Measurements from ENCODE around the gene PUS1. TPM values are rescaled to one million over a fixed set of nuclear protein-coding genes. Genes with fewer than 3 reads are reported as not detected.

Gene PUS1
- total and polyA plus RNA-seq, 2 donors (not counting 1 experiment from before 2014, with no cell fraction given): 50.1 to 99.5 TPM

DNA sequence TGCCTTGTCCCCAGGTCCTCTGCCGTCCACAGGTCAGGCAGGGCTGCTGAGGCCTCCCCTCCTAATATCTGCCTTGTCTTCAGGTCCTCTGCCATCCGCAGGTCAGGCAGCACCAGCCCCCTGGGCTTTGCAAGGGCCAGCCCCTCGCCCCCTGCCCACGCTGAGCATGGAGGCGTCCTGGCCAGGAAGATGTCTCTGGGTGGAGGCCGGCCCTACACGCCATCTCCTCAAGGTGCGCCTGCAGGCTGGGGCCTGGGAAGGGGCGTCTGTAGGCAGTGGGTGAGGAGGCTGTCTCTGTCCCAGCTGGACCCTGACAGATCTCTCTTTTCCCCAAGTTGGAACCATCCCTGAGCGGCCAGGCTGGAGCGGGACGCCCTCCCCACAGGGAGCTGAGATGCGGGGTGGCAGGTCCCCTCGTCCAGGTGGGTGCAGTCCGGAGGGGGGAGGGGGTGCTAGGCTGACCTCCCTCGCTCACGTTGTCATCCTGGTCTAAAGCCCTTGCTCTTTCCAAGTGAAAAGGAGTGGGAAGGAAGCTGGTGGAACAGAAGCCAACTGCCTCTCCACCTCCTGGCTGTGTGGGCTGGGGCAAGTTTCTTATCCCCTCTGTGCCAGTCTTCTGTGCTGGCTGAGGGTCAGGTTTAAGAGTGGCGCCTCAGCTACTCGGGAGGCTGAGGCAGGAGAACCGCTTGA lies 13.9 kb upstream of the PUS1 start:
- no peaks in the 10 kb centered on the region for H3K4me1 ChIP-seq (ENCODE audit: control insufficient read depth in 2 of 2, insufficient read depth in 2 of 2, low read length in 2 of 2)
- H3K79me2 ChIP-seq (ENCODE audit: control insufficient read depth, insufficient read depth, low read length): no peaks in the 10 kb centered on the region
- Mint-ChIP-seq H3K27me3 (no peaks in the 10 kb centered on the region), H3K9me3 (ENCODE audit: insufficient read depth) (no peaks in the 10 kb centered on the region), H3K4me3 (no peak overlapping the region), H3K4me1 (no peaks in the 10 kb centered on the region), H3K27ac (no peak overlapping the region)
- H3K9me3 ChIP-seq (ENCODE audit: control extremely low read depth in 1 of 3, control insufficient read depth in 2 of 3, insufficient read depth in 1 of 3, low read length in 2 of 3): no peaks in the 10 kb centered on the region
- ATAC-seq (ENCODE audit: low read depth) (no peak), DNase-seq (no peak)
- intact Hi-C loops (cut with micrococcal nuclease): no loop called here
- peaks cover 22% of the 10 kb centered on the region for H4K20me1 ChIP-seq (ENCODE audit: control insufficient read depth, insufficient read depth, low read length, poor library complexity, severe bottlenecking)
- TF ChIP-seq, protein P1, sequence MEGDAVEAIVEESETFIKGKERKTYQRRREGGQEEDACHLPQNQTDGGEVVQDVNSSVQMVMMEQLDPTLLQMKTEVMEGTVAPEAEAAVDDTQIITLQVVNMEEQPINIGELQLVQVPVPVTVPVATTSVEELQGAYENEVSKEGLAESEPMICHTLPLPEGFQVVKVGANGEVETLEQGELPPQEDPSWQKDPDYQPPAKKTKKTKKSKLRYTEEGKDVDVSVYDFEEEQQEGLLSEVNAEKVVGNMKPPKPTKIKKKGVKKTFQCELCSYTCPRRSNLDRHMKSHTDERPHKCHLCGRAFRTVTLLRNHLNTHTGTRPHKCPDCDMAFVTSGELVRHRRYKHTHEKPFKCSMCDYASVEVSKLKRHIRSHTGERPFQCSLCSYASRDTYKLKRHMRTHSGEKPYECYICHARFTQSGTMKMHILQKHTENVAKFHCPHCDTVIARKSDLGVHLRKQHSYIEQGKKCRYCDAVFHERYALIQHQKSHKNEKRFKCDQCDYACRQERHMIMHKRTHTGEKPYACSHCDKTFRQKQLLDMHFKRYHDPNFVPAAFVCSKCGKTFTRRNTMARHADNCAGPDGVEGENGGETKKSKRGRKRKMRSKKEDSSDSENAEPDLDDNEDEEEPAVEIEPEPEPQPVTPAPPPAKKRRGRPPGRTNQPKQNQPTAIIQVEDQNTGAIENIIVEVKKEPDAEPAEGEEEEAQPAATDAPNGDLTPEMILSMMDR (IDR thresholded peaks at IDR 0.05): no peak
- no peak for TF ChIP-seq EZH2 (IDR thresholded peaks at IDR 0.05; ENCODE audit: borderline replicate concordance, insufficient read depth, low read depth, low read length, poor library complexity, severe bottlenecking)
- no peak overlapping the region for H3K27ac ChIP-seq (ENCODE audit: low read length in 2 of 2)
- 96% methylated on average over 17 of the region's 20 CpGs for WGBS (ENCODE audit: insufficient coverage)
- H3K9ac ChIP-seq (ENCODE audit: low read length): no peak overlapping the region
- H2AFZ ChIP-seq (ENCODE audit: insufficient read depth, low read depth, low read length, poor library complexity, severe bottlenecking): no peak overlapping the region
- CTCF ChIA-PET: no interaction called here
- no peaks in the 10 kb centered on the region for H3K27me3 ChIP-seq (replicated peaks in 1 of 4; ENCODE audit: control extremely low read depth in 1 of 4, control insufficient read depth in 3 of 4, insufficient read depth in 4 of 4, low read length in 3 of 4)
- H3K4me2 ChIP-seq (replicated peaks; ENCODE audit: low read depth, low read length, poor library complexity, severe bottlenecking): no peak overlapping the region
- POLR2A ChIA-PET: no interaction called here
- no peak overlapping the region for H3K4me3 ChIP-seq (ENCODE audit: control extremely low read depth in 1 of 5, extremely low read depth in 1 of 5, insufficient read depth in 1 of 5, low read depth in 2 of 5, low read length in 4 of 5)
- H3K36me3 ChIP-seq (replicated peaks in 1 of 2; ENCODE audit: control extremely low read depth in 1 of 2, control insufficient read depth in 1 of 2, extremely low read depth in 1 of 2, insufficient read depth in 2 of 2, low read length in 1 of 2): peaks cover 0 to 56% of the 10 kb centered on the region in 2 experiments

DNA sequence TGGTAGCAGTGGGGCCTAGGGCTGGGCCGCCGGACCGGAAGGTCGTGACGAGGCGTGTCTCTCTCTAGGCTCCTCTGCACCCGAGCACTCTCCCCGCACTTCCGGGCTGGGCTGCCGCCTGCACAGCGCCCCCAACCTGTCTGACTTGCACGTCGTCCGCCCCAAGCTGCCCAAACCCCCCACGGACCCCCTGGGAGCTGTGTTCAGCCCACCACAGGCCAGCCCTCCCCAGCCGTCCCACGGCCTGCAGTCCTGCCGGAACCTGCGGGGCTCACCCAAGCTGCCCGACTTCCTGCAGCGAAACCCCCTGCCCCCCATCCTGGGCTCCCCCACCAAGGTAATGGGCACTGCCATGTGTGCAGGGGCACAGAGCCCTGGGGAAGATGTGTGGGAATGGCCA lies 13.3 kb upstream of the PUS1 start:
- peaks cover 0 to 53% of the 10 kb centered on the region in 2 experiments for H3K36me3 ChIP-seq (replicated peaks in 1 of 2; ENCODE audit: control extremely low read depth in 1 of 2, control insufficient read depth in 1 of 2, extremely low read depth in 1 of 2, insufficient read depth in 2 of 2, low read length in 1 of 2)
- Mint-ChIP-seq H3K4me1 (no peaks in the 10 kb centered on the region), H3K27me3 (no peaks in the 10 kb centered on the region), H3K9me3 (ENCODE audit: insufficient read depth) (no peaks in the 10 kb centered on the region), H3K4me3 (no peak overlapping the region), H3K27ac (no peak overlapping the region)
- ChIA-PET POLR2A (no interaction called here), CTCF (no interaction called here)
- 95% methylated on average over 17 of the region's 21 CpGs for WGBS (ENCODE audit: insufficient coverage)
- H3K4me1 ChIP-seq (ENCODE audit: control insufficient read depth in 2 of 2, insufficient read depth in 2 of 2, low read length in 2 of 2): no peaks in the 10 kb centered on the region
- no peak overlapping the region for H3K4me3 ChIP-seq (ENCODE audit: control extremely low read depth in 1 of 5, extremely low read depth in 1 of 5, insufficient read depth in 1 of 5, low read depth in 2 of 5, low read length in 4 of 5)
- DNase-seq (no peak), ATAC-seq (ENCODE audit: low read depth) (no peak)
- H3K9me3 ChIP-seq (ENCODE audit: control extremely low read depth in 1 of 3, control insufficient read depth in 2 of 3, insufficient read depth in 1 of 3, low read length in 2 of 3): no peaks in the 10 kb centered on the region
- no peak overlapping the region for H3K27ac ChIP-seq (ENCODE audit: low read length in 2 of 2)
- no peak overlapping the region for H3K4me2 ChIP-seq (replicated peaks; ENCODE audit: low read depth, low read length, poor library complexity, severe bottlenecking)
- H3K79me2 ChIP-seq (ENCODE audit: control insufficient read depth, insufficient read depth, low read length): no peaks in the 10 kb centered on the region
- H2AFZ ChIP-seq (ENCODE audit: insufficient read depth, low read depth, low read length, poor library complexity, severe bottlenecking): no peak overlapping the region
- intact Hi-C loops (cut with micrococcal nuclease): no loop called here
- H3K27me3 ChIP-seq (replicated peaks in 1 of 4; ENCODE audit: control extremely low read depth in 1 of 4, control insufficient read depth in 3 of 4, insufficient read depth in 4 of 4, low read length in 3 of 4): no peaks in the 10 kb centered on the region
- H3K9ac ChIP-seq (ENCODE audit: low read length): no peak overlapping the region
- no peak for TF ChIP-seq EZH2 (IDR thresholded peaks at IDR 0.05; ENCODE audit: borderline replicate concordance, insufficient read depth, low read depth, low read length, poor library complexity, severe bottlenecking)
- TF ChIP-seq, protein P1 (IDR thresholded peaks at IDR 0.05): no peak
- H4K20me1 ChIP-seq (ENCODE audit: control insufficient read depth, insufficient read depth, low read length, poor library complexity, severe bottlenecking): peaks cover 15% of the 10 kb centered on the region
